Natural killer cell (primary cell): ENCODE data around the gene GARRE1. TPM values are rescaled to one million over a fixed set of nuclear protein-coding genes. Genes with fewer than 3 reads are reported as not detected.

Source experiments
- ATAC-seq, 3 donors: fragments of 150-1000 bp in 2 of 3; fragments of 200-7000 bp in 1 of 3; cut with Tn5 transposase; 1 replicate in 1 of 3; 2 replicates in 2 of 3; pipeline ENCODE4 v1.10.0; 2021; ENCODE audit warnings: mild to moderate bottlenecking in 2 of 3, moderate library complexity in 2 of 3
- DNase-seq, 2 donors: peaks; one replicate each; pipeline versions ENCODE4 v3.0.0 to v3.0.0-alpha.2; 2013 to 2021; ENCODE audit warnings: mixed read lengths in 1 of 2
- H3K27ac ChIP-seq: one replicate; pipeline ENCODE4 v1.5.1; 2013; ENCODE audit warnings: mild to moderate bottlenecking, low read length
- H3K27me3 ChIP-seq: one replicate; pipeline ENCODE4 v1.6.1; 2013; ENCODE audit warnings: low read length; ENCODE audit not compliant: control insufficient read depth, insufficient read depth
- H3K36me3 ChIP-seq: one replicate; pipeline ENCODE4 v1.6.1; 2013; ENCODE audit warnings: low read length; ENCODE audit not compliant: control insufficient read depth, insufficient read depth
- H3K4me1 ChIP-seq: one replicate; pipeline ENCODE4 v1.6.1; 2013; ENCODE audit warnings: low read length; ENCODE audit not compliant: control insufficient read depth, insufficient read depth
- H3K4me3 ChIP-seq: one replicate; pipeline ENCODE4 v1.5.1; 2013; ENCODE audit warnings: low read length
- H3K9me3 ChIP-seq: one replicate; pipeline ENCODE4 v1.6.1; 2013; ENCODE audit warnings: low read length; ENCODE audit not compliant: control insufficient read depth, insufficient read depth
- H3K27ac Mint-ChIP-seq, 2 donors: one replicate each; pipeline ENCODE4 v1.8.0; 2022; ENCODE audit warnings: mild to moderate bottlenecking in 2 of 2, mixed read lengths in 2 of 2, moderate library complexity in 1 of 2
- H3K27me3 Mint-ChIP-seq, 2 donors: one replicate each; pipeline ENCODE4 v1.8.0; 2022; ENCODE audit warnings: low read depth in 2 of 2, mixed read lengths in 2 of 2
- H3K36me3 Mint-ChIP-seq: one replicate; pipeline ENCODE4 v1.8.0; 2022; ENCODE audit warnings: mixed read lengths
- H3K4me1 Mint-ChIP-seq, 2 donors: one replicate each; pipeline ENCODE4 v1.8.0; 2022; ENCODE audit warnings: mixed read lengths in 2 of 2
- H3K4me3 Mint-ChIP-seq: one replicate; pipeline ENCODE4 v1.8.0; 2022; ENCODE audit warnings: mild to moderate bottlenecking, moderate library complexity, mixed read lengths
- H3K9me3 Mint-ChIP-seq, 2 donors: one replicate each; pipeline ENCODE4 v1.8.0; 2022; ENCODE audit warnings: mixed read lengths in 2 of 2
- WGBS: methylation state at CpG from one replicate; pipeline ENCODE4 v1.1.7; 2013; ENCODE audit warnings: missing lambda C conversion rate; ENCODE audit not compliant: insufficient coverage; 5-methylcytosine and 5-hydroxymethylcytosine counted together
- intact Hi-C: fragments of 100-400 bp; cut with micrococcal nuclease; formaldehyde crosslinking; loops from one replicate; pipeline ENCODE4 v1.14.2; 2022
- total RNA-seq, 4 donors: library from RNA; stranded (reverse); fragments of 120-200 nt in 1 of 4; gene quantifications; one replicate each; pipeline versions ENCODE4 v1.2.3 to v1.2.4, GENCODE V29; 2013 to 2022
- TF ChIP-seq, protein P1 (sequence below): fragments of 200-600 bp; IDR thresholded peaks from one replicate; pipeline ENCODE4 v1.8.0; 2022; ENCODE audit warnings: antibody characterized with exemption

Gene GARRE1
- total RNA-seq, 3 donors from 2014 or later (not counting 1 experiment from before 2014, with no cell fraction given): 21.9 to 29.2 (median 22.0) TPM

DNA sequence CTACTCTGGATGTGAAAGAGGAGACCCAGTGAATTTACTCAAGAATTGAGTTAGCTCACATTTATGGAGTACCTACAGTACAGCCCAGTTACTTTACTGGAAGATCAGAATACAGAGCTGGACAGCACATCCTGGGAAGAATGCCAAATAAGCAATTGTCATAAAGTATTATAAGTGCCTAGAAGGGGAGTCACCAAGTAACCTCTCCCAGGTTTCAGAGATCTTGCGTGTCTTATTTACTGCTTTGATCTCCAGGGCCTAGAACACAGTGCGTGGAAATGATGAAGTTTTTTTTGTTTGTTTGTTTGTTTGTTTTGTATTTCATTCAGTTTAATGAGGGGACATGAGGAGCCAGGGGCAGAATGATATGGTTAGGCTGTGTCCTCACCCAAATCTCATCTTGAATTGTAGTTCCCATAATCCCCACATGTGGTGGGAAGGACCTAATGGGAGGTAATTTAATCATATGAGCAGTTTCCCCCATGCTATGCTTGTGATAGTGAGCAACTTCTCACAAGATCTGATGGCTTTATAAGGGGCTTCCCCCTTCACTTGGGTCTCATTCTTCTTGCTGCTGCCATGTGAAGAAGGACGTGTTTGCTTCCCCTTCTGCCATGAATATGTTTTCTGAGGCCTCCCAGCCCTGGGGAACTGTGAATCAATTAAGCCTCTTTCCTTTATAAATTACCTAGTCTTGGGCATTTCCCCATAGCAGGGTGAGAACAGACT lies 5.2 kb downstream of the GARRE1 start:
- 81% methylated on average over 3 of the region's 3 CpGs for WGBS

DNA sequence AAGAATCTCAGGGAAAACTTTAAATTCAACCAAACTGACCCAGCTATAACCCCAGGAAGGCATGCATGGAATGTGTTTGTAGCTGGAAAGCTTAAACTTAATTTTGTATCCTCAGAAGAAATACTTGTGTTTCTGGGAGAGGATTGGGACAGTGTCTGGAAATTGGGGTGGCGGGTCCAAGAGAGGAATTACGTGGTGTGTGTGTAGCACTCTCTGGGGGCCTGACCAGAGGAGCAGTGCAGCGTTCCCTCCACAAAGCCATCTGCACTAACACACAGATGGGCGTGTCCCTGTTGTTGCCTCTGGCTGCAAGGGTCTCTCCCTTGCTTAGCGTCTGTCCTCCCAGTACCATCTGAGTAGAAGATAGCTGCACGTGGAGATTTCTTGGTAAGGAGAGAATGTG lies 6.4 kb downstream of the GARRE1 start:
- ATAC-seq (no peak), DNase-seq (no peak)
- intact Hi-C loops: no loop called here
- Histone ChIP-seq H3K36me3 (peaks cover 3% of the 10 kb centered on the region), H3K27ac (no peak overlapping the region), H3K4me1 (peaks cover 2% of the 10 kb centered on the region), H3K4me3 (no peak overlapping the region), H3K27me3 (no peaks in the 10 kb centered on the region), H3K9me3 (no peaks in the 10 kb centered on the region)
- Mint-ChIP-seq H3K27me3 (no peaks in the 10 kb centered on the region), H3K4me1 (peaks cover 15 to 28% of the 10 kb centered on the region in 2 donors), H3K36me3 (no peaks in the 10 kb centered on the region), H3K4me3 (no peak overlapping the region), H3K27ac (no peak overlapping the region), H3K9me3 (no peaks in the 10 kb centered on the region)
- WGBS: 78% methylated on average over 4 of the region's 6 CpGs
- TF ChIP-seq, protein P1, sequence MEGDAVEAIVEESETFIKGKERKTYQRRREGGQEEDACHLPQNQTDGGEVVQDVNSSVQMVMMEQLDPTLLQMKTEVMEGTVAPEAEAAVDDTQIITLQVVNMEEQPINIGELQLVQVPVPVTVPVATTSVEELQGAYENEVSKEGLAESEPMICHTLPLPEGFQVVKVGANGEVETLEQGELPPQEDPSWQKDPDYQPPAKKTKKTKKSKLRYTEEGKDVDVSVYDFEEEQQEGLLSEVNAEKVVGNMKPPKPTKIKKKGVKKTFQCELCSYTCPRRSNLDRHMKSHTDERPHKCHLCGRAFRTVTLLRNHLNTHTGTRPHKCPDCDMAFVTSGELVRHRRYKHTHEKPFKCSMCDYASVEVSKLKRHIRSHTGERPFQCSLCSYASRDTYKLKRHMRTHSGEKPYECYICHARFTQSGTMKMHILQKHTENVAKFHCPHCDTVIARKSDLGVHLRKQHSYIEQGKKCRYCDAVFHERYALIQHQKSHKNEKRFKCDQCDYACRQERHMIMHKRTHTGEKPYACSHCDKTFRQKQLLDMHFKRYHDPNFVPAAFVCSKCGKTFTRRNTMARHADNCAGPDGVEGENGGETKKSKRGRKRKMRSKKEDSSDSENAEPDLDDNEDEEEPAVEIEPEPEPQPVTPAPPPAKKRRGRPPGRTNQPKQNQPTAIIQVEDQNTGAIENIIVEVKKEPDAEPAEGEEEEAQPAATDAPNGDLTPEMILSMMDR: no peak

More for the DNA sequence above, 5.2 kb downstream of the GARRE1 start:
- Histone ChIP-seq H3K4me3 (no peak overlapping the region), H3K27ac (no peak overlapping the region), H3K4me1 (peaks cover 6% of the 10 kb centered on the region), H3K36me3 (no peaks in the 10 kb centered on the region), H3K9me3 (no peaks in the 10 kb centered on the region), H3K27me3 (no peaks in the 10 kb centered on the region)
- H3K27ac Mint-ChIP-seq: peak overlapping the region in 1 of 2 donors; percentile 15
- no peak for DNase-seq
- no peaks in the 10 kb centered on the region for H3K36me3 Mint-ChIP-seq
- peaks cover 15 to 25% of the 10 kb centered on the region in 2 donors for H3K4me1 Mint-ChIP-seq
- no peak for ATAC-seq
- no peaks in the 10 kb centered on the region for H3K9me3 Mint-ChIP-seq
- TF ChIP-seq, protein P1: no peak
- intact Hi-C loops: no loop called here
- H3K27me3 Mint-ChIP-seq: no peaks in the 10 kb centered on the region
- no peak overlapping the region for H3K4me3 Mint-ChIP-seq

DNA sequence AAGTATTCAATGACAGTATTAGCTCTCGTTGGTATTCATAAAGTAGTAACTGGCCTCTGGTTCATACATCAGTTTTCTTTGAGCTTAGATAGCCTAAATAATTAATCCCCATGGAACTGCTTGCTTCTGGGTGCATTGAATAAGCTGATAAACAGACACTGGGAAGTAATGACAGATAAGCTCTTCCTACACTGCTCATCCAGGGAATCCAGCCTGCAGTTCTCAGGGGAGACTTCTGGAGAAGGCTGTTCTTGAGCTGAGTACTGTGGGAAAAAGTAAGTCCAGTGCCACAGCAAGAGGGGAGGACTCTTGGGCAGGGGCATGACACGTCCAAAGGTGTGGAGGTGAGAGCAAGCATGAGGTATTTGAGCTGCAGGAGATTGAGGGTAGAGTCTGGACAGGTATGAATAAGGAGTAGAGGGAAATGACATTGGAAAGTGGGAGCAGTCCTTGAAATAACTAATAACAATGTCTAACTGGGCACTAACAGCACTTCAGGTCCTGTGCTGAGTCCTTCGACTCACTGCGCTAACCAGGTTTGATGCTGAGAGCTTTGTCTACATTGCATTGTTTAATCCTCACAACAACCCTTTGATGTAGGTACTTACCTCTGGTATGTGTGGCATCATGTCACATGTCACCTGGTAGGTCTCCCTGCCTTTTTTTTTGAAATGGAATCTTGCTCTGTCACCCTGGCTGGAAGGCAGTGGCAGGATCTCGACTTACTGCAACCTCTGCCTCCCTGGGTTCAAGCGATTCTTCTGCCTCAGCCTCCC lies 7.2 kb downstream of the GARRE1 start:
- TF ChIP-seq, protein P1: no peak
- Histone ChIP-seq H3K4me1 (no peaks in the 10 kb centered on the region), H3K36me3 (peaks cover 4% of the 10 kb centered on the region), H3K27ac (no peak overlapping the region), H3K4me3 (no peak overlapping the region), H3K9me3 (no peaks in the 10 kb centered on the region), H3K27me3 (no peaks in the 10 kb centered on the region)
- ATAC-seq (no peak), DNase-seq (no peak)
- Mint-ChIP-seq H3K9me3 (no peaks in the 10 kb centered on the region), H3K27ac (no peak overlapping the region), H3K36me3 (no peaks in the 10 kb centered on the region), H3K4me1 (peaks cover 15 to 29% of the 10 kb centered on the region in 2 donors), H3K4me3 (no peak overlapping the region), H3K27me3 (no peaks in the 10 kb centered on the region)
- 89% methylated on average over 6 of the region's 6 CpGs for WGBS
- intact Hi-C loops: no loop called here
